Tongue (tissue), 2 donors: ENCODE measurements around the gene COQ10B. TPM values are rescaled to one million over a fixed set of nuclear protein-coding genes. Genes with fewer than 3 reads are reported as not detected.
"Not testable (repeated sequence)": the region's sequence is repeated elsewhere in the genome, so short reads cannot be mapped to it uniquely, and the experiment has no call there.

ENCODE experiments used
- DNase-seq: peaks from one replicate; pipeline ENCODE4 v3.0.0-alpha.2; 2015
- total RNA-seq: library from RNA; depleted of rRNA; stranded (reverse); fragments of >200 nt; gene quantifications from one replicate; pipeline ENCODE4 v1.2.3, GENCODE V29; 2014

COQ10B gene
- total RNA-seq, 1 donor from 2014 or later: 20.7 TPM

DNA sequence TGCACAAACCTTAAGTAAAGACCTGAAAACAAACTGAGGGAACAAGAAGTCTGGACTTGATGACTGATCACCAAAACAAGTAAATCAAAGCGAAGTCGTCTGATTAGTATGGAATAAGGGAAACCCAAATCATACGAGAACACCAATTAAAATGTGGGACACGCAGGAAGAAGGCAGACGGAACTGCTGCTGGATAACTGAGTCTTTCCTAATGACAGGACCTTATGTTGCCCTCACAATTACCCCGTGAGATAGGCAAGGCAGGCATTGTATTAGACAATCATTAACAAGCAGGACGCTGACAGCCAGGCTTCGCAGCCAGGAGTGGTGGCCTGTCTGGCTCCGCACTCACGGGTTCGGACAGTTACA lies 614 bp upstream of the COQ10B start:
- no peak for DNase-seq

DNA sequence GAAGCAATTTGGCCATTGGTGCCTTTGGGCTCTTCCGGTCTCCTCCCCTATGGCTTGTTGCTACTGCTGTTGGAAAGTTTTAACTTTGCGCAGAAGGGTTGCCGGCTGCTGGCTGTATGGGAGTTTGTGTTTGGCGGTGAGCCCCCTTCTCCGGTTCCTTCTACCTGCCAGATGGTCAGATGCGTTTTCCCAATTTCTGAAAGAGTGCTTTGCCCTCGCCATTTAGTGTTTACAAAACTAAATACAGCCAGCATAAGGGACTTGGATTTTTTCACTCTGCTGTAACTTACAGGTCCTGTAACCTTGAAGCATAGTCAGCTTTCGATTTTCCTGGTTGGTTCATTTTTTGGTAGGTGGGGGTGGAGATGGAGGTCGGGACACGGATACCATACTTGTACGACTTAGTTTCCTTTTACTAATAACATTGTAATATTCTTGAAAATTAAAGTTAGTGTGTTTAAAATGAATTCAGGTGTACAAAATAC lies 604 bp downstream of the COQ10B start:
- no peak for DNase-seq

- no peak for DNase-seq
Observed at GRCh38 chr2:197454923-197455322, 1.6 kb downstream of the COQ10B start.

- DNase-seq: no peak
Observed at GRCh38 chr2:197455428-197455827, 2.1 kb downstream of the COQ10B start.

GRCh38 chr2:197460649-197461048 lies 7.3 kb downstream of the COQ10B start:
- no peak for DNase-seq

- DNase-seq: no peak
Observed at GRCh38 chr2:197461057-197461456, 7.7 kb downstream of the COQ10B start.

DNA sequence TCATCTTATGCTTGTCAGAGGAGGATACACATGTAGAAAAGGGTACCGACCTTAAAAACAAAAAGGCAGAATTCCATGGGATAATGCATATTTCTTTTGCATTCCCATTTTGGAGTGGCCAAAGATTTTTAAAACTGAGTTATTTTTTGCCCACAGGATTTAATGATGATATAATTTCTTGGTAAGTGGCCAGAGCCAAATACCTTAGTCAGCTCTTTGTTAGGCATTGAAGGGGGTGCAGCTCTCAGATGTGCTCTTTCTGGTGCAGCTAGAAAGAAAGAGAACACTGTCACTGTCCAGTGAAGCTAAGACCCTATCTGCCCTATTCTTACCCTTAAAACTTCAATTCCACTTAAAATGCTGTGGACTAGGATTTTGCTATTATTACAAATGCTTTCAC lies 10.8 kb downstream of the COQ10B start:
- DNase-seq: no peak

DNA sequence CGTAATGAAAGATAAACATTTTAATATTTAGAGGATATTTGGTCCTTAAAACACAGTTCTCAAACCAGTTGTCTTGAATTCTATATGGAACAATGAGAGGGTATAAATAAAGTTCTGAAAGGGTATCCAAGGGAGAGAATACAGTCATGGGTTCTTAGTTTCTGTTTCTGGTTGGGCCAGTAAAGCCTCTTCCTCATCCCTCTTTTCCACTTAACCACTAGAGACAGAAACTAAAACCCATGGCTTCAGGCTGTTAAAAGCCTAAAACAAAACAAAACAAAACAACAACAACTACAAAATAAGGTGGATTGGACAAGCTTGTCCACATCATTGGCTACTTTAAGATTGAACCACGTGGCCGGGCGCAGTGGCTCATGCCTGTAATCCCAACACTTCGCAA lies 18.8 kb downstream of the COQ10B start:
- DNase-seq: no peak

DNA sequence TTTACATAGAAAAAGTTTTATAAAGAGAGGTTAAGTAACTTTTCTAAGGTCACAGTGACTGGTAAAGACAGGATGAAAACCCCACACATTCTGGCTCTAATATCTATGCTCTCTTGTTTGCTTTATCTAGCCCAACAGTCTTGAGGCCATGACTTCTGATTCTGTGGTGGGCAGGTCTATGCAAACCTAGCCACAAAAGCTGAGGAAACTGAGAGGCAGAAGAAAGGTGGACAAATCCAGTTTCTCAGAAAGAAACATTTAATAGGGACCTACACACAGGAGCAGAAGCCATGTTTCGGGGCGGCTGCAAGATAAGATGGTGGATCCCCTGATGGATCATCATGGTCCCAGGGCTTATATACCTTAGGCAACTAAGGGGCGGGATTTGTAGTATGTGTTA lies 24.4 kb downstream of the COQ10B start:
- no peak for DNase-seq

- no peak for DNase-seq
Observed at GRCh38 chr2:197480165-197481036, 27.0 kb downstream of the COQ10B start.

GRCh38 chr2:197484248-197484647 lies 30.9 kb downstream of the COQ10B start:
- DNase-seq: not testable (repeated sequence)

GRCh38 chr2:197486175-197486574 lies 32.8 kb downstream of the COQ10B start:
- DNase-seq: no peak

GRCh38 chr2:197487385-197487784 lies 34.0 kb downstream of the COQ10B start:
- DNase-seq: no peak

DNA sequence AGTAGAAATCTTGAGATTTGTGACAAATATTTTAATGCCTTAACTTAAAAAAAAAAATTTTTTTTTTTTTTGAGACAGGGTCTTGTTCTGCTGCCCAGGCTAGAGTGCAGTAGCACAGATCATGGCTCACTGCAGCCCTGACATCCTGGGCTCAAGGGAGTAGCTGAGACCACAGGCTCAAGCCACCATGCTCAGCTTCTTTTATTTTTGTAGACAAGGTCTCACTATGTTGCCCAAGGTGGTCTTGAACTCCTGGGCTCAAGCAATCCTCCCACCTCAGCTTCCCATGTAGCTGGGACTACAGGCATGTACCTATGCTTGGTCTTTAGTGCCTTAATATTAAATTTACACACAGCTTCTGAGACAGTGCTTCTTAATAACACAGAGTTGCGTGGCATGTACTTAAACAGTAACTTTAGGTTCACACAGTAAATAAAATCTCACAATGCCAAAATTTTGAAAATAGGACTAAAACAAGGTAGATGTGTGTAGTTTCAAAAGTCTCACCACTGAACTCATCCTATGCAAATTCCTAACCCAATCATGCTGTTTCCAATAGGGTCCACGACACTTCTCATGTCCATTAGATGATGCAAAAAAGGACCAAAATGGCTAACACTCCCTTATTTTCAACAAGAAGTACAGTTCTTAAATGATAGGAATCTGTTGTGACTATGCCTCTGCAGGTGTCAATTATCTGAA lies 42.2 kb downstream of the COQ10B start:
- no peak for DNase-seq

GRCh38 chr2:197496695-197497094 lies 43.3 kb downstream of the COQ10B start:
- no peak for DNase-seq

GRCh38 chr2:197497326-197497725 lies 44.0 kb downstream of the COQ10B start:
- DNase-seq: no peak

- peak; percentile 33 for DNase-seq
Observed at GRCh38 chr2:197498235-197498936, 45.0 kb downstream of the COQ10B start.

- DNase-seq: peak; percentile 69
Observed at GRCh38 chr2:197498937-197499593, 45.7 kb downstream of the COQ10B start.

DNA sequence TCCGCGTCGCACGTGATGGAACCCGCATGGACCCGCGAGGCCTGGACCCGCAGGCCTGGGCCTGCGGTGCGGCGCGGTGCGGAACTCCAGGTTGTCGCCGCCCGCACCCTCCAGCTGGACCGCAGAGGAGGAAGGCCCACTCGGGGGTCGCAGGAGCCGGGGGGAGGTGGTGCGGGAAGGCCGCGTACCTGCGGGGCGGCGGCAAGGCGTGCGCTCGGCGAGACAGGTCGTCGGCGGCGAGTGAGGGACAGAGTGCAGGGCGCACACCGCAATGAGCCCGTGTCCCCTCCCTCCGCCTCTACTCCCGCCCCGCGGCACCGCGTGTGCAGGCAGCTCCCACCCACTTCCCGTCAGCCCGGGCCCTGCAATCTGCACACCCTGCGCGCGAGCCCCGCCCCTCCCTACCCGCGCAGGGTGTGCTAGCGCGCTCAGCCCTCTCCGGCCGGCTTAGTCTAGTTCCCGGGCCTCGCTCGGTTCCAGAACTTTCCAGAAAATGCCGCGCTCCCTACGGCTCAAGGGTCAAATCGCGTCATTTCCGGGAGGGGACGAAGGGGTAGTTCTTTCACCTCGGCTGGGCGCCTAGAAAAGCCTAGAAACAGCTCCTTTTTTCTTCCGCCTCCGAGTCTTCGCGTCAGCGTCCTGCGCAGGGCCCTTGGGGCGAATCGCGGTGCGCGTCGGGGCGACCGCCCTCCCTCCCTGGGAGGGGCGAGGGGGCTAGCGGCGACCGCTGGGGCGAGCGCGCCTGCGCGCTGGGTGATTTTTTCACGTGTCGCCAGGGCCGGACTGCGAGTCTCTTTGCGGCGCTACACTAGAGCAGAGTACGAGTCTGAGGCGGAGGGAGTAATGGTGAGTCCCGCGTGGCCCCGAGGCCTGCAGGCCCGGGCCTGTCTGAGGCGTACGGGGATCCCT lies 46.5 kb downstream of the COQ10B start, which contains the start of the genes HSPD1 and HSPE1:
Gene HSPD1 (minus strand): TSS at position 247 of the 909 bp plus-strand sequence. CDS start 992 bp downstream, outside the sequence.
Gene HSPE1 (plus strand): TSS at position 786 of the 909 bp plus-strand sequence. CDS start 58 bp downstream, at position 844.
- DNase-seq: peak; percentile 100

GRCh38 chr2:197500503-197501131 lies 47.3 kb downstream of the COQ10B start:
- DNase-seq: peak; percentile 51
